HEK293 (cell line): Measurements from ENCODE around the gene SLC4A1AP.

ENCODE experiments used
- CTCF ChIA-PET: fragments of 350-600 bp; formaldehyde crosslinking; extraction: SDS; loops from one replicate; lab custom pipeline; 2021; ENCODE audit warnings: antibody characterized with exemption; lab: Yijun Ruan, JAX
- POLR2A ChIA-PET: fragments of 300-600 bp; formaldehyde crosslinking; extraction: SDS; loops from one replicate; lab custom pipeline; 2020; ENCODE audit warnings: antibody characterized with exemption, inconsistent platforms; lab: Yijun Ruan, JAX
- H3K27ac ChIP-seq: fragments of 200-500 bp; sonication (Bioruptor generic); 2 replicates; pipeline ENCODE4 v1.5.1; 2014; ENCODE audit warnings: low read depth, low read length, control low read depth, inconsistent platforms; ENCODE audit errors: extremely low read depth
- H3K36me3 ChIP-seq, 2 experiments: fragments of 200-500 bp in 1 of 2; sonication (Bioruptor generic) in 1 of 2; 1 replicate in 1 of 2; 2 replicates in 1 of 2; pipeline ENCODE4 v1.5.1; 2014 to 2017; ENCODE audit warnings: inconsistent platforms in 2 of 2, low read length in 2 of 2; ENCODE audit not compliant: control insufficient read depth in 2 of 2, insufficient read depth in 1 of 2
- H3K4me1 ChIP-seq: fragments of 200-500 bp; sonication (Bioruptor generic); 2 replicates; pipeline ENCODE4 v1.5.1; 2014; ENCODE audit warnings: mild to moderate bottlenecking, low read length, inconsistent platforms; ENCODE audit not compliant: control insufficient read depth, insufficient read depth
- H3K4me3 ChIP-seq: 2 replicates; pipeline ENCODE4 v1.5.1; 2011; ENCODE audit warnings: low read depth, mild to moderate bottlenecking, control low read depth, low read length, moderate library complexity
- H3K9me3 ChIP-seq: fragments of 200-500 bp; sonication (Bioruptor generic); 2 replicates; pipeline ENCODE4 v1.5.1; 2014; ENCODE audit warnings: low read depth, low read length, inconsistent platforms; ENCODE audit not compliant: control insufficient read depth, insufficient read depth
- GLI4 ChIP-seq: fragments of 450-650 bp; formaldehyde crosslinking; IDR thresholded peaks from 2 replicates; pipeline ENCODE4 v1.5.1; 2016; ENCODE audit warnings: missing biosample characterization, missing genetic modification characterization
- HOXD13 ChIP-seq: sonication (generic); formaldehyde crosslinking; IDR thresholded peaks from 2 replicates; pipeline ENCODE4 v1.8.0; 2022; ENCODE audit warnings: missing genetic modification reagents, borderline replicate concordance
- IKZF3 ChIP-seq: fragments of 450-650 bp; IDR thresholded peaks from 2 replicates; pipeline ENCODE4 v1.5.0; 2018; ENCODE audit warnings: missing biosample characterization, mild to moderate bottlenecking, missing genetic modification characterization, moderate library complexity
- KLF1 ChIP-seq: fragments of 450-650 bp; formaldehyde crosslinking; IDR thresholded peaks from 2 replicates; pipeline ENCODE4 v1.5.1; 2016; ENCODE audit warnings: missing biosample characterization, missing genetic modification characterization
- SETDB1 ChIP-seq: IDR thresholded peaks from one replicate; pipeline ENCODE4 v1.6.1; 2017; ENCODE audit warnings: mild to moderate bottlenecking, low read length, moderate library complexity, mixed read lengths; ENCODE audit not compliant: insufficient read length
- TCF7L2 ChIP-seq: IDR thresholded peaks from 2 replicates; pipeline ENCODE4 v1.6.1; 2011; ENCODE audit warnings: low read depth, mild to moderate bottlenecking, inconsistent platforms, low read length, moderate library complexity, borderline replicate concordance
- YY2 ChIP-seq: fragments of 450-650 bp; formaldehyde crosslinking; IDR thresholded peaks from 2 replicates; pipeline ENCODE4 v1.5.1; 2016; ENCODE audit warnings: missing biosample characterization, missing genetic modification characterization
- ZEB2 ChIP-seq: fragments of 450-650 bp; formaldehyde crosslinking; IDR thresholded peaks from 2 replicates; pipeline ENCODE4 v1.5.1; 2016; ENCODE audit warnings: missing biosample characterization, missing genetic modification characterization
- ZFHX2 ChIP-seq: fragments of 450-650 bp; formaldehyde crosslinking; conservative IDR thresholded peaks from 2 replicates; pipeline ENCODE4 v1.5.1; 2016; ENCODE audit warnings: missing biosample characterization, missing genetic modification characterization
- ZNF169 ChIP-seq: fragments of 450-650 bp; formaldehyde crosslinking; IDR thresholded peaks from 2 replicates; pipeline ENCODE4 v1.5.1; 2016; ENCODE audit warnings: missing biosample characterization, missing genetic modification characterization
- ZNF202 ChIP-seq: fragments of 450-650 bp; formaldehyde crosslinking; IDR thresholded peaks from 2 replicates; pipeline ENCODE4 v1.5.1; 2016; ENCODE audit warnings: missing biosample characterization, missing genetic modification characterization, borderline replicate concordance
- ZNF391 ChIP-seq: fragments of 450-650 bp; formaldehyde crosslinking; IDR thresholded peaks from 2 replicates; pipeline ENCODE4 v1.5.1; 2016; ENCODE audit warnings: low read depth, missing biosample characterization, missing genetic modification characterization, borderline replicate concordance
- ZNF501 ChIP-seq: fragments of 450-650 bp; formaldehyde crosslinking; IDR thresholded peaks from 2 replicates; pipeline ENCODE4 v1.5.1; 2016; ENCODE audit warnings: missing biosample characterization, missing genetic modification characterization
- ZNF510 ChIP-seq: fragments of 450-650 bp; formaldehyde crosslinking; IDR thresholded peaks from 2 replicates; pipeline ENCODE4 v1.5.1; 2018; ENCODE audit warnings: mild to moderate bottlenecking, missing genetic modification characterization, missing biosample characterization; ENCODE audit not compliant: insufficient replicate concordance
- ZNF571 ChIP-seq: fragments of 450-650 bp; formaldehyde crosslinking; IDR thresholded peaks from 2 replicates; pipeline ENCODE4 v1.5.0; 2017; ENCODE audit warnings: missing biosample characterization, missing genetic modification characterization
- ZNF585B ChIP-seq: fragments of 450-650 bp; formaldehyde crosslinking; IDR thresholded peaks from 2 replicates; pipeline ENCODE4 v1.5.1; 2016; ENCODE audit warnings: missing biosample characterization, missing genetic modification characterization
- ZNF621 ChIP-seq: fragments of 450-650 bp; formaldehyde crosslinking; IDR thresholded peaks from 2 replicates; pipeline ENCODE4 v1.5.1; 2017; ENCODE audit warnings: missing biosample characterization, missing genetic modification characterization
- ZNF623 ChIP-seq: fragments of 450-650 bp; formaldehyde crosslinking; IDR thresholded peaks from 2 replicates; pipeline ENCODE4 v1.5.1; 2016; ENCODE audit warnings: missing biosample characterization, missing genetic modification characterization
- ZNF654 ChIP-seq: fragments of 450-650 bp; formaldehyde crosslinking; IDR thresholded peaks from 2 replicates; pipeline ENCODE4 v1.5.1; 2016; ENCODE audit warnings: low read depth, missing biosample characterization, missing genetic modification characterization
- ZNF677 ChIP-seq: fragments of 450-650 bp; IDR thresholded peaks from 2 replicates; pipeline ENCODE4 v1.5.0; 2018; ENCODE audit warnings: missing biosample characterization, mild to moderate bottlenecking, missing genetic modification characterization, moderate library complexity
- ZXDB ChIP-seq: fragments of 450-650 bp; formaldehyde crosslinking; IDR thresholded peaks from 2 replicates; pipeline ENCODE4 v1.5.1; 2016; ENCODE audit warnings: missing biosample characterization, missing genetic modification characterization
- TF ChIP-seq, protein P1 (sequence below): fragments of 450-650 bp; formaldehyde crosslinking; IDR thresholded peaks from 2 replicates; pipeline ENCODE4 v1.5.1; 2016; ENCODE audit warnings: missing biosample characterization, missing genetic modification characterization
- TF ChIP-seq, protein P2 (sequence below): fragments of 450-650 bp; IDR thresholded peaks from 2 replicates; pipeline ENCODE4 v1.5.1; 2018; ENCODE audit warnings: missing biosample characterization, missing genetic modification characterization
- TF ChIP-seq, protein P3 (sequence below): fragments of 450-650 bp; formaldehyde crosslinking; IDR thresholded peaks from 2 replicates; pipeline ENCODE4 v1.5.1; 2016; ENCODE audit warnings: missing biosample characterization, missing genetic modification characterization
- TF ChIP-seq, protein P4 (sequence below): fragments of 450-650 bp; formaldehyde crosslinking; IDR thresholded peaks from 2 replicates; pipeline ENCODE4 v1.5.1; 2016; ENCODE audit warnings: missing biosample characterization, missing genetic modification characterization
- TF ChIP-seq, protein P5 (sequence below): fragments of 450-650 bp; formaldehyde crosslinking; IDR thresholded peaks from 2 replicates; pipeline ENCODE4 v1.5.1; 2016; ENCODE audit warnings: missing biosample characterization, missing genetic modification characterization
- TF ChIP-seq, protein P6 (sequence below): fragments of 450-650 bp; formaldehyde crosslinking; IDR thresholded peaks from 2 replicates; pipeline ENCODE4 v1.5.1; 2016; ENCODE audit warnings: missing biosample characterization, missing genetic modification characterization, low read depth

The SLC4A1AP gene

DNA sequence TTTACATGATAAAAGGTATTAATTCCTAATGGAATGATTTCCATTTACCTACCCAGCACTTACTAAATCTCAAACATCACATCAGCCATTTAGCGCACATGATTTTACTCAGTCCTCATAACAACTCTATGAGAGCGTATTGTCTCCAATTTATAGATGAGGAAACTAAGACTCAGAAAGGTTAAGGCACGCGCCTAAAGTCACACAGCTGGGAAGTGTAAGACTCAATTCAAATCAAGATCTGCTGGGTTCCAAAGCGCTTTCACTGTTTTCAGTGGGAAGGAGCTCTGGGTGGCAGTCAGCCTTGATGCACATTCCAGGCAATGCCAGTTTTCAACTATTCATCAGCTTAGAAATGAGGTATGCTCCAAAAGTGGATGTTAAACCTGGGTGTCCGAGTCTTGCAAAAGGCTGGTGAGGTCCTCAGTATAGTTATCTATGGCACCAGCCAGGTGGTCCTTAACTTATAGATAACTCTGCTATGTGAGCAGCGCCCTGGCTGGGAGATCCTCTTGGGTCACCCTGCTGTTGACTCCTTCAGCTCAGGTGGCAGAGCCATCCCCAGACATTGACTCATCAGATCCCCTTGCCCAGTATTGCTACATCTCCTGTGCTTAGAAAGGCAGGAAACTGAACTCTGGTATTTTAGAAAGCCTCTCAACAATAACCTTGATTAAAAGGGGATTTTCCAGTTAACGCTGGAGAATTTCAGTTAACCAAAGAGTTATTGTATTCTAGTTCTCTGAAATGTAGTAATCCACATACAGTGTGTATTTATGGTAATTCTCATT lies 47.1 kb downstream of the SLC4A1AP start:
- Histone ChIP-seq H3K4me1 (peaks cover 10% of the 10 kb centered on the region), H3K27ac (no peak overlapping the region), H3K4me3 (no peak overlapping the region), H3K9me3 (no peaks in the 10 kb centered on the region)
- POLR2A ChIA-PET, result no interaction called here
- TF ChIP-seq, protein P1, sequence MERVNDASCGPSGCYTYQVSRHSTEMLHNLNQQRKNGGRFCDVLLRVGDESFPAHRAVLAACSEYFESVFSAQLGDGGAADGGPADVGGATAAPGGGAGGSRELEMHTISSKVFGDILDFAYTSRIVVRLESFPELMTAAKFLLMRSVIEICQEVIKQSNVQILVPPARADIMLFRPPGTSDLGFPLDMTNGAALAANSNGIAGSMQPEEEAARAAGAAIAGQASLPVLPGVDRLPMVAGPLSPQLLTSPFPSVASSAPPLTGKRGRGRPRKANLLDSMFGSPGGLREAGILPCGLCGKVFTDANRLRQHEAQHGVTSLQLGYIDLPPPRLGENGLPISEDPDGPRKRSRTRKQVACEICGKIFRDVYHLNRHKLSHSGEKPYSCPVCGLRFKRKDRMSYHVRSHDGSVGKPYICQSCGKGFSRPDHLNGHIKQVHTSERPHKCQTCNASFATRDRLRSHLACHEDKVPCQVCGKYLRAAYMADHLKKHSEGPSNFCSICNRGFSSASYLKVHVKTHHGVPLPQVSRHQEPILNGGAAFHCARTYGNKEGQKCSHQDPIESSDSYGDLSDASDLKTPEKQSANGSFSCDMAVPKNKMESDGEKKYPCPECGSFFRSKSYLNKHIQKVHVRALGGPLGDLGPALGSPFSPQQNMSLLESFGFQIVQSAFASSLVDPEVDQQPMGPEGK (tag by site-specific recombination), result no peak
- TF ChIP-seq YY2 (tag by site-specific recombination) (no peak), ZNF585B (no peak), ZNF501 (tag by site-specific recombination) (no peak), ZNF677 (no peak), ZXDB (no peak), ZNF510 (no peak), ZNF571 (tag by site-specific recombination) (no peak), ZFHX2 (tag by site-specific recombination) (no peak), ZNF623 (tag by site-specific recombination) (no peak), ZNF654 (tag by site-specific recombination) (no peak), SETDB1 (no peak), ZNF391 (tag by site-specific recombination) (no peak), IKZF3 (no peak), ZNF169 (tag by site-specific recombination) (no peak)
- TF ChIP-seq, protein P2, sequence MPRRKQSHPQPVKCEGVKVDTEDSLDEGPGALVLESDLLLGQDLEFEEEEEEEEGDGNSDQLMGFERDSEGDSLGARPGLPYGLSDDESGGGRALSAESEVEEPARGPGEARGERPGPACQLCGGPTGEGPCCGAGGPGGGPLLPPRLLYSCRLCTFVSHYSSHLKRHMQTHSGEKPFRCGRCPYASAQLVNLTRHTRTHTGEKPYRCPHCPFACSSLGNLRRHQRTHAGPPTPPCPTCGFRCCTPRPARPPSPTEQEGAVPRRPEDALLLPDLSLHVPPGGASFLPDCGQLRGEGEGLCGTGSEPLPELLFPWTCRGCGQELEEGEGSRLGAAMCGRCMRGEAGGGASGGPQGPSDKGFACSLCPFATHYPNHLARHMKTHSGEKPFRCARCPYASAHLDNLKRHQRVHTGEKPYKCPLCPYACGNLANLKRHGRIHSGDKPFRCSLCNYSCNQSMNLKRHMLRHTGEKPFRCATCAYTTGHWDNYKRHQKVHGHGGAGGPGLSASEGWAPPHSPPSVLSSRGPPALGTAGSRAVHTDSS, result no peak
- TF ChIP-seq, all 188 proteins: peak for 0
- H3K36me3 ChIP-seq, result no peaks in the 10 kb centered on the region
- CTCF ChIA-PET, result interaction anchor here (0.7 to 1.6 kb wide), 2 partner anchors 13 to 41 kb away, joined by 4 to 13 read pairs; no protein-coding TSS in a partner anchor

DNA sequence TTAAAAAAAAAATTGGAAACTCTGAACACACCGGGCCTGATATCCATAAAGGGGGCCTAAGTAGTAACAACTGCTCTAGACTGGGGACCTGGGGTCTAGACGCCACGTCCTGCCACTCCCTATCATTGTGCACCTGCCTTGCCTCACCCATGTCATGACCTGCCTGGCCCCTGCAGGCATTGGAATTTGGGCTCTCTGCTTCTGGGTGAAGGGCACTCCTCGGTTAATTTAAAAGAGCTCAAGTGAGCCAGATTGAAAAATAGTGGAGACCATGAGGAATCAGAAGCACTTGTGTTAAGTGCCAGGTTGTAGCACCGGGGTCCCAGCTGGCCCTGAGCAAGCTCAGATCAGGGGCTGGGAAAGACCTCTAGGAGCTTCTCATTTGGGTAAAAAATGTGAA lies 48.1 kb downstream of the SLC4A1AP start:
- ChIA-PET CTCF (interaction anchor here (0.6 to 3.5 kb wide), 4 partner anchors 12 to 166 kb away, joined by 3 to 23 read pairs (median 4); no protein-coding TSS in a partner anchor), POLR2A (no interaction called here)
- H3K27ac ChIP-seq, result no peak overlapping the region
- no peaks in the 10 kb centered on the region for H3K9me3 ChIP-seq
- no peak overlapping the region for H3K4me3 ChIP-seq
- no peaks in the 10 kb centered on the region for H3K36me3 ChIP-seq
- H3K4me1 ChIP-seq, result peaks cover 4% of the 10 kb centered on the region; the same call in 1 of the 2 replicates
- TF ChIP-seq ZNF202 (tag by site-specific recombination) (no peak), ZEB2 (no peak), HOXD13 (CRISPR knock-in tag) (no peak), GLI4 (tag by site-specific recombination) (no peak), TCF7L2 (no peak), KLF1 (tag by site-specific recombination) (no peak), ZNF621 (tag by site-specific recombination) (no peak)
- TF ChIP-seq, protein P3, sequence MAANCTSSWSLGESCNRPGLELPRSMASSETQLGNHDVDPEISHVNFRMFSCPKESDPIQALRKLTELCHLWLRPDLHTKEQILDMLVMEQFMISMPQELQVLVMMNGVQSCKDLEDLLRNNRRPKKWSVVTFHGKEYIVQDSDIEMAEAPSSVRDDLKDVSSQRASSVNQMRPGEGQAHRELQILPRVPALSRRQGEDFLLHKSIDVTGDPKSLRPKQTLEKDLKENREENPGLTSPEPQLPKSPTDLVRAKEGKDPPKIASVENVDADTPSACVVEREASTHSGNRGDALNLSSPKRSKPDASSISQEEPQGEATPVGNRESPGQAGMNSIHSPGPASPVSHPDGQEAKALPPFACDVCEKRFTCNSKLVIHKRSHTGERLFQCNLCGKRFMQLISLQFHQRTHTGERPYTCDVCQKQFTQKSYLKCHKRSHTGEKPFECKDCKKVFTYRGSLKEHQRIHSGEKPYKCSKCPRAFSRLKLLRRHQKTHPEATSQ (tag by site-specific recombination), result no peak
- TF ChIP-seq, protein P4, sequence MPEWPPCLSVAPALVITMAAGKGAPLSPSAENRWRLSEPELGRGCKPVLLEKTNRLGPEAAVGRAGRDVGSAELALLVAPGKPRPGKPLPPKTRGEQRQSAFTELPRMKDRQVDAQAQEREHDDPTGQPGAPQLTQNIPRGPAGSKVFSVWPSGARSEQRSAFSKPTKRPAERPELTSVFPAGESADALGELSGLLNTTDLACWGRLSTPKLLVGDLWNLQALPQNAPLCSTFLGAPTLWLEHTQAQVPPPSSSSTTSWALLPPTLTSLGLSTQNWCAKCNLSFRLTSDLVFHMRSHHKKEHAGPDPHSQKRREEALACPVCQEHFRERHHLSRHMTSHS (tag by site-specific recombination), result no peak
- TF ChIP-seq, protein P5, sequence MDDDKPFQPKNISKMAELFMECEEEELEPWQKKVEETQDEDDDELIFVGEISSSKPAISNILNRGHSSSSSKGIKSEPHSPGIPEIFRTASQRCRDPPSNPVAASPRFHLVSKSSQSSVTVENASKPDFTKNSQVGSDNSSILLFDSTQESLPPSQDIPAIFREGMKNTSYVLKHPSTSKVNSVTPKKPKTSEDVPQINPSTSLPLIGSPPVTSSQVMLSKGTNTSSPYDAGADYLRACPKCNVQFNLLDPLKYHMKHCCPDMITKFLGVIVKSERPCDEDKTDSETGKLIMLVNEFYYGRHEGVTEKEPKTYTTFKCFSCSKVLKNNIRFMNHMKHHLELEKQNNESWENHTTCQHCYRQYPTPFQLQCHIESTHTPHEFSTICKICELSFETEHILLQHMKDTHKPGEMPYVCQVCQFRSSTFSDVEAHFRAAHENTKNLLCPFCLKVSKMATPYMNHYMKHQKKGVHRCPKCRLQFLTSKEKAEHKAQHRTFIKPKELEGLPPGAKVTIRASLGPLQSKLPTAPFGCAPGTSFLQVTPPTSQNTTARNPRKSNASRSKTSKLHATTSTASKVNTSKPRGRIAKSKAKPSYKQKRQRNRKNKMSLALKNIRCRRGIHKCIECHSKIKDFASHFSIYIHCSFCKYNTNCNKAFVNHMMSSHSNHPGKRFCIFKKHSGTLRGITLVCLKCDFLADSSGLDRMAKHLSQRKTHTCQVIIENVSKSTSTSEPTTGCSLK, result no peak
- TF ChIP-seq, protein P6, sequence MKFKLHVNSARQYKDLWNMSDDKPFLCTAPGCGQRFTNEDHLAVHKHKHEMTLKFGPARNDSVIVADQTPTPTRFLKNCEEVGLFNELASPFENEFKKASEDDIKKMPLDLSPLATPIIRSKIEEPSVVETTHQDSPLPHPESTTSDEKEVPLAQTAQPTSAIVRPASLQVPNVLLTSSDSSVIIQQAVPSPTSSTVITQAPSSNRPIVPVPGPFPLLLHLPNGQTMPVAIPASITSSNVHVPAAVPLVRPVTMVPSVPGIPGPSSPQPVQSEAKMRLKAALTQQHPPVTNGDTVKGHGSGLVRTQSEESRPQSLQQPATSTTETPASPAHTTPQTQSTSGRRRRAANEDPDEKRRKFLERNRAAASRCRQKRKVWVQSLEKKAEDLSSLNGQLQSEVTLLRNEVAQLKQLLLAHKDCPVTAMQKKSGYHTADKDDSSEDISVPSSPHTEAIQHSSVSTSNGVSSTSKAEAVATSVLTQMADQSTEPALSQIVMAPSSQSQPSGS (tag by site-specific recombination), result no peak
